WTC11 (cell line): ENCODE data around the gene KRTAP5-2.

Experiments
- NFATC4 ChIP-seq: fragments of 250-450 bp; sonication (Bioruptor Pico); IDR thresholded peaks from 2 replicates; pipeline ENCODE4 v1.9.0; 2021; ENCODE audit warnings: mild to moderate bottlenecking
- NFE2L1 ChIP-seq: sonication (generic); formaldehyde crosslinking; IDR thresholded peaks from 2 replicates; pipeline ENCODE4 v1.8.1; 2023; ENCODE audit warnings: missing genetic modification reagents
- PREB ChIP-seq: sonication (generic); formaldehyde crosslinking; IDR thresholded peaks from 2 replicates; pipeline ENCODE4 v1.8.1; 2022; ENCODE audit warnings: mild to moderate bottlenecking, missing genetic modification reagents, moderate library complexity, borderline replicate concordance
- TF ChIP-seq, protein P1 (sequence below): fragments of 250-450 bp; sonication (Bioruptor Pico); IDR thresholded peaks from 2 replicates; pipeline ENCODE4 v2.1.2; 2022; ENCODE audit warnings: mild to moderate bottlenecking, moderate library complexity
- TF ChIP-seq, protein P2 (sequence below): sonication (generic); formaldehyde crosslinking; IDR thresholded peaks from 2 replicates; pipeline ENCODE4 v1.8.1; 2023; ENCODE audit warnings: mild to moderate bottlenecking, missing genetic modification reagents, moderate library complexity
- TF ChIP-seq, protein P3 (sequence below): sonication (generic); formaldehyde crosslinking; IDR thresholded peaks from 2 replicates; pipeline ENCODE4 v1.8.0; 2022; ENCODE audit warnings: mild to moderate bottlenecking, missing genetic modification reagents

DNA sequence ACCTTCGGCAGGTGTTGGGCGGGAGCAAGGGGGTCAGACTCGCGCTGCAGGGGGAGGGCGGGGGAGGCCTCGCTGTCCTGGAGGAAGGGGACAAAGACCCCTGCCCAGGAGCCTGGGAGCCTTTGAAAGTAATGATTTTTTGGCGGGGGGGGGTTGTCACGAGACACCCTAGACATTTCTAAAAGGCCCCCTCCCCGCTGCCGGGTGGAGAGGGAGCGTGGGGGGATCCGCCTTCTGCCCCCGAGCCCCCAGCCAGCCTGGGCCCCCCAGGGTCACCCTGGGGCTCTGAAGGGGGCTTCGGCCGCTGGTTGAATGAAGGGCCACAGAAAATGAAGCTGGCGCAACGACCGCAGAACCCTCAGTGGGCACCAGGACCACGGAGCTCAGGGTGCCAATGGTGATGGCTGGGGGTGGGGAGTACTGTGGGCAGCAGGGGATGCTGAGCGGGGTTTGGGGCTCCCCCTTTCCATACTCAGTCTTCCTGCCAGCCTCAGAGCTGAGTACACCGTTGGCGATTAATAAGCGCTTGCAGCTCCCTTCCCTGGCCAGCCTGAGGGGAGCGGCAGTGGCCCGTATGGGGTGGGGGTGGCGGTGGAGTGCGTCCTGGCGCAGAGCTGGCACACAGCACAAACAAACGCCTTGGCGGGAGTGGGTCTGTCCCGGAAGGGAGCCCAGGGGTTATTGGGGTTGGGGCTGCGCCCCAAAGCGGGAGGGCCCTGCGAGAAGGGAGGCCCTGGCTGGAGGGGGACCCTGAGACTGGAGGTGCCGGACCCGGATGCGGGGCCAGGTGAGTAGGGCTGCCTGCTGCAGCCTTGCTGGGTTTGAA, 24.8 kb downstream of the KRTAP5-2 start:
- no peak for TF ChIP-seq PREB (CRISPR knock-in tag)
- TF ChIP-seq, protein P1, sequence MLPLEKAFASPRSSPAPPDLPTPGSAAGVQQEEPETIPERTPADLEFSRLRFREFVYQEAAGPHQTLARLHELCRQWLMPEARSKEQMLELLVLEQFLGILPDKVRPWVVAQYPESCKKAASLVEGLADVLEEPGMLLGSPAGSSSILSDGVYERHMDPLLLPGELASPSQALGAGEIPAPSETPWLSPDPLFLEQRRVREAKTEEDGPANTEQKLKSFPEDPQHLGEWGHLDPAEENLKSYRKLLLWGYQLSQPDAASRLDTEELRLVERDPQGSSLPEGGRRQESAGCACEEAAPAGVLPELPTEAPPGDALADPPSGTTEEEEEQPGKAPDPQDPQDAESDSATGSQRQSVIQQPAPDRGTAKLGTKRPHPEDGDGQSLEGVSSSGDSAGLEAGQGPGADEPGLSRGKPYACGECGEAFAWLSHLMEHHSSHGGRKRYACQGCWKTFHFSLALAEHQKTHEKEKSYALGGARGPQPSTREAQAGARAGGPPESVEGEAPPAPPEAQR (CRISPR knock-in tag): no peak
- no peak for TF ChIP-seq NFE2L1 (CRISPR knock-in tag)
- no peak for TF ChIP-seq NFATC4
- TF ChIP-seq, protein P2, sequence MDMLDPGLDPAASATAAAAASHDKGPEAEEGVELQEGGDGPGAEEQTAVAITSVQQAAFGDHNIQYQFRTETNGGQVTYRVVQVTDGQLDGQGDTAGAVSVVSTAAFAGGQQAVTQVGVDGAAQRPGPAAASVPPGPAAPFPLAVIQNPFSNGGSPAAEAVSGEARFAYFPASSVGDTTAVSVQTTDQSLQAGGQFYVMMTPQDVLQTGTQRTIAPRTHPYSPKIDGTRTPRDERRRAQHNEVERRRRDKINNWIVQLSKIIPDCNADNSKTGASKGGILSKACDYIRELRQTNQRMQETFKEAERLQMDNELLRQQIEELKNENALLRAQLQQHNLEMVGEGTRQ: no peak
- TF ChIP-seq, protein P3, sequence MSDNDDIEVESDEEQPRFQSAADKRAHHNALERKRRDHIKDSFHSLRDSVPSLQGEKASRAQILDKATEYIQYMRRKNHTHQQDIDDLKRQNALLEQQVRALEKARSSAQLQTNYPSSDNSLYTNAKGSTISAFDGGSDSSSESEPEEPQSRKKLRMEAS (CRISPR knock-in tag): no peak
